Fibroblast of lung (primary cell): ENCODE measurements around the gene SNRK. TPM values are rescaled to one million over a fixed set of nuclear protein-coding genes. Genes with fewer than 3 reads are reported as not detected.

Experiments
- DNase-seq, 2 donors: peaks; one replicate each; pipeline versions ENCODE4 v3.0.0 to v3.0.0-alpha.2; 2010; ENCODE audit warnings: low read depth in 2 of 2
- H2AFZ ChIP-seq: 2 replicates; pipeline ENCODE4 v1.5.1; 2012; ENCODE audit warnings: low read length, control low read depth, inconsistent platforms
- H3K27ac ChIP-seq: 2 replicates; pipeline ENCODE4 v1.5.1; 2011; ENCODE audit warnings: low read length, control low read depth; ENCODE audit not compliant: insufficient read depth
- H3K27me3 ChIP-seq: 2 replicates; pipeline ENCODE4 v1.5.1; 2011; ENCODE audit warnings: mild to moderate bottlenecking, low read length; ENCODE audit not compliant: control insufficient read depth, insufficient read depth
- H3K36me3 ChIP-seq: 2 replicates; pipeline ENCODE4 v1.5.1; 2011; ENCODE audit warnings: low read length; ENCODE audit not compliant: control insufficient read depth, insufficient read depth
- H3K4me1 ChIP-seq: 2 replicates; pipeline ENCODE4 v1.5.1; 2011; ENCODE audit warnings: low read length; ENCODE audit not compliant: control insufficient read depth, insufficient read depth; ENCODE audit errors: extremely low read depth
- H3K4me2 ChIP-seq: 2 replicates; pipeline ENCODE4 v1.5.1; 2011; ENCODE audit warnings: low read length, control low read depth; ENCODE audit not compliant: insufficient read depth; ENCODE audit errors: extremely low read depth
- H3K4me3 ChIP-seq, 4 experiments: fragments of 200-600 bp in 1 of 4; sonication (generic) in 1 of 4; replicated peaks in 1 of 4; 2 replicates each; pipeline ENCODE4 v1.5.1; 2011 to 2016; ENCODE audit warnings: low read length in 4 of 4, low read depth in 3 of 4, mild to moderate bottlenecking in 3 of 4, control low read depth in 2 of 4, inconsistent platforms in 1 of 4, mixed read lengths in 1 of 4; ENCODE audit not compliant: insufficient read depth in 1 of 4; ENCODE audit errors: control extremely low read depth in 1 of 4
- H3K79me2 ChIP-seq: 2 replicates; pipeline ENCODE4 v1.5.1; 2012; ENCODE audit warnings: mild to moderate bottlenecking, low read length, inconsistent platforms; ENCODE audit not compliant: control insufficient read depth, insufficient read depth
- H3K9ac ChIP-seq: 2 replicates; pipeline ENCODE4 v1.5.1; 2011; ENCODE audit warnings: mild to moderate bottlenecking, low read length, control low read depth; ENCODE audit not compliant: insufficient read depth
- H3K9me3 ChIP-seq: 2 replicates; pipeline ENCODE4 v1.5.1; 2012; ENCODE audit warnings: low read depth, low read length; ENCODE audit not compliant: control insufficient read depth, insufficient read depth
- H4K20me1 ChIP-seq: 2 replicates; pipeline ENCODE4 v1.5.1; 2011; ENCODE audit warnings: low read length; ENCODE audit not compliant: control insufficient read depth, insufficient read depth; ENCODE audit errors: extremely low read depth
- EZH2 ChIP-seq: IDR thresholded peaks from 2 replicates; pipeline ENCODE4 v1.5.1; 2012; ENCODE audit warnings: low read length, control low read depth, mild to moderate bottlenecking; ENCODE audit errors: missing control alignments
- polyA plus RNA-seq, 2 donors: library from polyadenylated mRNA; depleted of rRNA in 1 of 2; stranded (reverse) in 1 of 2; unstranded in 1 of 2; fragments of >200 nt; gene quantifications; 2 replicates each; pipeline ENCODE4 v1.2.1, GENCODE V29; 2011 to 2012; ENCODE audit warnings: missing spikeins in 1 of 2
- total RNA-seq: library from RNA; depleted of rRNA; stranded (reverse); fragments of >200 nt; gene quantifications from 2 replicates; pipeline ENCODE4 v1.2.1, GENCODE V29; 2014
- TF ChIP-seq, protein P1 (sequence below), 2 donors: IDR thresholded peaks in 1 of 2; conservative IDR thresholded peaks in 1 of 2; 1 replicate in 1 of 2; 2 replicates in 1 of 2; pipeline ENCODE4 v1.5.1; 2011 to 2012; ENCODE audit warnings: low read length in 2 of 2, control low read depth in 1 of 2, inconsistent platforms in 1 of 2, low read depth in 1 of 2, mild to moderate bottlenecking in 1 of 2

The SNRK gene
- total and polyA plus RNA-seq, 2 donors (not counting 1 experiment from before 2014, with no cell fraction given), result 11.9 to 22.6 TPM

DNA sequence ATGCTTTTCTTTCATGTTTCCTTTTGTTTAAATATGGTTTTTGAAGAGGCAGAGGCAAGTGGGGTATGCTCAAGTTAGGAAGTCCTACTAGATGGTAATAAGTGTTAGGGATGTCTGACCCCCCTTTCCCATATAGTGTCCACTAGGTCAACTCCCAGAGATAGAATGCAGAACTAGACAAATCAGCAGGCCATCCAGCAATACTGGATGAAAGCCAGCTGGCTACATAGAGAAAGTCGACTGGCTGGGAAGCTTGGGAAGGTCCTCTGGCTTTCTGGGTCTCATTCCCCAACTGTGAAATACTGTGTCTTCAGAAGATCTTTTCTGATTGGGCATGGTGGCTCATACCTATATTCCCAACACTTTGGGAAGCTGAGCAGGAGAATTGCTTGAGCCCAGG is 113.8 kb downstream of the SNRK start:
- no peak for DNase-seq
- no peaks in the 10 kb centered on the region for H3K4me1 ChIP-seq
- no peak overlapping the region for H2AFZ ChIP-seq
- no peaks in the 10 kb centered on the region for H4K20me1 ChIP-seq
- no peaks in the 10 kb centered on the region for H3K9me3 ChIP-seq
- H3K36me3 ChIP-seq, result no peaks in the 10 kb centered on the region
- H3K79me2 ChIP-seq, result no peaks in the 10 kb centered on the region
- no peak overlapping the region for H3K4me3 ChIP-seq
- TF ChIP-seq, protein P1, sequence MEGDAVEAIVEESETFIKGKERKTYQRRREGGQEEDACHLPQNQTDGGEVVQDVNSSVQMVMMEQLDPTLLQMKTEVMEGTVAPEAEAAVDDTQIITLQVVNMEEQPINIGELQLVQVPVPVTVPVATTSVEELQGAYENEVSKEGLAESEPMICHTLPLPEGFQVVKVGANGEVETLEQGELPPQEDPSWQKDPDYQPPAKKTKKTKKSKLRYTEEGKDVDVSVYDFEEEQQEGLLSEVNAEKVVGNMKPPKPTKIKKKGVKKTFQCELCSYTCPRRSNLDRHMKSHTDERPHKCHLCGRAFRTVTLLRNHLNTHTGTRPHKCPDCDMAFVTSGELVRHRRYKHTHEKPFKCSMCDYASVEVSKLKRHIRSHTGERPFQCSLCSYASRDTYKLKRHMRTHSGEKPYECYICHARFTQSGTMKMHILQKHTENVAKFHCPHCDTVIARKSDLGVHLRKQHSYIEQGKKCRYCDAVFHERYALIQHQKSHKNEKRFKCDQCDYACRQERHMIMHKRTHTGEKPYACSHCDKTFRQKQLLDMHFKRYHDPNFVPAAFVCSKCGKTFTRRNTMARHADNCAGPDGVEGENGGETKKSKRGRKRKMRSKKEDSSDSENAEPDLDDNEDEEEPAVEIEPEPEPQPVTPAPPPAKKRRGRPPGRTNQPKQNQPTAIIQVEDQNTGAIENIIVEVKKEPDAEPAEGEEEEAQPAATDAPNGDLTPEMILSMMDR (conservative IDR thresholded peaks at IDR 0.05 in 1 of 2, IDR thresholded peaks at IDR 0.05 in 1 of 2; ENCODE audit: low read depth in 1 of 2, low read length in 2 of 2), result no peak
- TF ChIP-seq EZH2, result no peak
- no peak overlapping the region for H3K27ac ChIP-seq
- H3K27me3 ChIP-seq, result no peaks in the 10 kb centered on the region
- H3K9ac ChIP-seq, result no peak overlapping the region
- no peak overlapping the region for H3K4me2 ChIP-seq

Other genes with a start within 250 kb of the SNRK start
- 12.7 and 13.1 TPM in 2 replicates for gene POMGNT2, start 180.5 kb upstream of the SNRK start, total RNA-seq
- 7.9 and 11.5 TPM in 2 replicates for gene POMGNT2, start 180.5 kb upstream of the SNRK start, polyA plus RNA-seq